DOHH2 (cell line): ENCODE results near the gene KRTAP12-2.

ENCODE experiments used
- CTCF ChIP-seq: fragments of 200-600 bp; sonication (generic); IDR thresholded peaks from one replicate; pipeline ENCODE4 v1.5.1; 2014; ENCODE audit warnings: antibody characterized with exemption, mild to moderate bottlenecking, low read depth, low read length; ENCODE audit not compliant: poor library complexity, severe bottlenecking
- EZH2phosphoT487 ChIP-seq: fragments of 200-600 bp; sonication (generic); IDR thresholded peaks from 2 replicates; pipeline ENCODE4 v1.6.1; 2017; ENCODE audit warnings: borderline replicate concordance, mild to moderate bottlenecking, antibody characterized with exemption, low read length, moderate library complexity, mixed read lengths

DNA sequence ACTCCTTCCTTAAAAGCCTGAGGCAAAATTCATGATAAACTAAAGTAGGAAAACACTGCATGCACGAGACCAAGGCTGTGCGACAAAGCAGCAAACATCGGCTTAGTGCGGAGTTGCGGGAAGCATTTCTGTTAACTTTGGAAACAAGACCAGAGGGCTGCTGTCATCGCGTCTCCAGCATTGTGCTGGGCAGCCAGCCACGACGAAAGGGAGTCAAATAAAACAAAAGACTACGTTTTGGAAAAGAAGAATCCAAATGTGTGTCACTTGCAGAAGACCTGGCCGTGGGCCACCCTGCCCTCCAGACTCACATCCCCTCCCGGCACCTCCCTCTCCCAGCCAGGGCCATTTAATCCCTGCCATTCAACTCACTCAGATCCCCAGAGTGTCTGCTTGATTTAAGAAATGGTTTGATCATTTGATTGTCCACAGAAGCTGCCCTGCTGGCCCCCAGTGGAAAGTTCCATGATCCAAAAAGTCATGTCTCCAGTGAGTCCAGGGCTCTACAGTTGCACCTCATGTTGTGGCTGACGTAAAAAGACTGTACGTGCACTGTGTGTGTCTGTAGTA lies 22.9 kb downstream of the KRTAP12-2 start:
- TF ChIP-seq CTCF: no peak
- TF ChIP-seq EZH2phosphoT487: no peak
